Spleen (tissue), 11 donors: ENCODE measurements around the gene ACO2. TPM values are rescaled to one million over a fixed set of nuclear protein-coding genes. Genes with fewer than 3 reads are reported as not detected.
"Not testable (repeated sequence)": the region's sequence is repeated elsewhere in the genome, so short reads cannot be mapped to it uniquely, and the experiment has no call there.

Source experiments
- DNase-seq: peaks from one replicate; pipeline ENCODE4 v3.0.0-alpha.2; 2020
- H3K27ac ChIP-seq, 8 donors: fragments of 200-600 bp; sonication (generic) in 7 of 8; 1 replicate in 4 of 8; 2 replicates in 4 of 8; pipeline versions ENCODE4 v1.5.0 to v1.8.0; 2016 to 2021; ENCODE audit warnings: inconsistent platforms in 4 of 8, mild to moderate bottlenecking in 4 of 8, moderate library complexity in 1 of 8
- H3K27me3 ChIP-seq, 7 donors: fragments of 200-600 bp; sonication (generic) in 6 of 7; replicated peaks in 1 of 7; 1 replicate in 4 of 7; 2 replicates in 3 of 7; pipeline versions ENCODE4 v1.5.0 to v1.8.0; 2016 to 2021; ENCODE audit warnings: inconsistent platforms in 3 of 7, mild to moderate bottlenecking in 1 of 7
- H3K36me3 ChIP-seq, 6 donors: fragments of 200-600 bp; sonication (generic) in 5 of 6; 1 replicate in 4 of 6; 2 replicates in 2 of 6; pipeline versions ENCODE4 v1.5.0 to v1.8.0; 2016 to 2021; ENCODE audit warnings: inconsistent platforms in 2 of 6
- H3K4me1 ChIP-seq, 6 donors: fragments of 200-600 bp; sonication (generic) in 5 of 6; 1 replicate in 3 of 6; 2 replicates in 3 of 6; pipeline versions ENCODE4 v1.5.0 to v1.8.0; 2016 to 2021; ENCODE audit warnings: inconsistent platforms in 3 of 6
- H3K4me3 ChIP-seq, 8 donors: fragments of 200-600 bp; sonication (generic) in 7 of 8; 1 replicate in 4 of 8; 2 replicates in 4 of 8; pipeline versions ENCODE4 v1.5.0 to v1.8.0; 2016 to 2021; ENCODE audit warnings: inconsistent platforms in 4 of 8, mild to moderate bottlenecking in 4 of 8, moderate library complexity in 2 of 8
- H3K9me3 ChIP-seq, 8 donors: fragments of 200-600 bp; sonication (generic) in 7 of 8; 1 replicate in 4 of 8; 2 replicates in 4 of 8; pipeline versions ENCODE4 v1.5.0 to v1.8.0; 2016 to 2021; ENCODE audit warnings: inconsistent platforms in 4 of 8
- CTCF ChIP-seq, 11 experiments: fragments of 200-600 bp in 7 of 11; fragments of 450-650 bp in 4 of 11; sonication (generic) in 4 of 11; IDR thresholded peaks in 8 of 11; conservative IDR thresholded peaks in 3 of 11; 1 replicate in 7 of 11; 2 replicates in 4 of 11; pipeline versions ENCODE4 v1.4.0 to v1.8.0; 2016 to 2021; ENCODE audit warnings: antibody characterized with exemption in 11 of 11, inconsistent platforms in 4 of 11, mild to moderate bottlenecking in 1 of 11
- POLR2A ChIP-seq, 3 donors: fragments of 450-650 bp; IDR thresholded peaks; one replicate each; pipeline ENCODE4 v1.5.1; 2017; ENCODE audit warnings: antibody characterized with exemption in 3 of 3, mild to moderate bottlenecking in 1 of 3
- POLR2AphosphoS5 ChIP-seq, 3 donors: sonication (generic); formaldehyde crosslinking; IDR thresholded peaks; one replicate each; pipeline ENCODE4 v1.5.1; 2017; ENCODE audit warnings: antibody characterized with exemption in 3 of 3
- WGBS, 5 donors: extraction: QIAGEN DNeasy Blood & Tissue Kit in 3 of 5; methylation state at CpG; one replicate each; pipeline versions ENCODE4 v1.1.5 to v1.1.7; 2013 to 2018; 5-methylcytosine and 5-hydroxymethylcytosine counted together
- intact Hi-C: fragments of 100-400 bp; cut with DNase I; formaldehyde crosslinking; loops from one replicate; pipeline ENCODE4 v1.15.0; 2023; ENCODE audit warnings: low total_unique reads
- polyA plus RNA-seq, 3 donors: library from polyadenylated mRNA; stranded (reverse); fragments of 200-250 nt; gene quantifications; one replicate each; pipeline ENCODE4 v1.2.1, GENCODE V29; 2013
- total RNA-seq, 7 donors: library from RNA; depleted of rRNA in 3 of 7; stranded (reverse); fragments of >200 nt in 3 of 7; fragmentation: NEBNext Ultra II Directional in 4 of 7; extraction: Animal tissue kit (Norgen Biotek cat#: 25700) in 4 of 7; gene quantifications; one replicate each; pipeline versions ENCODE4 v1.1.0 to v1.2.1, GENCODE V29; 2016 to 2021
- donor health status: healthy with polysubstance abuse.
- donor health status: DM: no; HTN: no; CAD: no; lungs with moderate emphysema.
- donor health status: DM: no; HTN: no; CAD: no.
- donor health status: Bipolar disorder and iron deficiency.
- donor health status: healthy.
- donor health status: DM: no; HTN: no; CAD: no.
- donor health status: DM: yes; HTN: yes; CAD: no.

ACO2 gene
- total and polyA plus RNA-seq, 10 donors, result 21.4 to 82.0 (median 67.2) TPM

GRCh38 chr22:41557401-41558240 is 88.7 kb downstream of the ACO2 start:
- H3K4me1 ChIP-seq, result peaks cover 0 to 4% (median 0%) of the 10 kb centered on the region in 6 donors
- peaks cover 0 to 66% (median 13%) of the 10 kb centered on the region in 7 donors for H3K27me3 ChIP-seq
- no peaks in the 10 kb centered on the region for H3K9me3 ChIP-seq
- 50 to 69% (median 56%) methylated on average over 19 of the region's 19 CpGs for WGBS, 5 donors
- no peak for DNase-seq
- no peak overlapping the region for H3K4me3 ChIP-seq
- H3K27ac ChIP-seq, result peak overlapping the region in 1 of 8 donors; percentile 3
- intact Hi-C loops, result no loop called here
- TF ChIP-seq CTCF (IDR thresholded peaks at IDR 0.05 in 8 of 11, conservative IDR thresholded peaks at IDR 0.05 in 3 of 11), result no peak
- no peak for TF ChIP-seq POLR2AphosphoS5 (IDR thresholded peaks at IDR 0.05)
- TF ChIP-seq POLR2A (IDR thresholded peaks at IDR 0.05), result no peak
- H3K36me3 ChIP-seq, result no peaks in the 10 kb centered on the region

- H3K27ac ChIP-seq, DNase-seq, H3K9me3 ChIP-seq, intact Hi-C loops, H3K36me3 ChIP-seq, H3K4me3 ChIP-seq, H3K4me1 ChIP-seq: not testable (repeated sequence)
- 89 to 94% (median 92%) methylated on average over 13 of the region's 13 CpGs for WGBS, 5 donors
- peaks cover 0 to 72% (median 13%) of the 10 kb centered on the region in 7 donors for H3K27me3 ChIP-seq
Observed at GRCh38 chr22:41558241-41558630, 89.3 kb downstream of the ACO2 start.

GRCh38 chr22:41560095-41560471 is 91.2 kb downstream of the ACO2 start:
- TF ChIP-seq POLR2AphosphoS5 (IDR thresholded peaks at IDR 0.05), result no peak
- TF ChIP-seq CTCF (IDR thresholded peaks at IDR 0.05 in 8 of 11, conservative IDR thresholded peaks at IDR 0.05 in 3 of 11), result no peak
- no peak for TF ChIP-seq POLR2A (IDR thresholded peaks at IDR 0.05)
- DNase-seq, result no peak
- WGBS, 5 donors, result 67 to 80% (median 73%) methylated on average over 6 of the region's 6 CpGs
- intact Hi-C loops, result no loop called here
- peaks cover 0 to 5% (median 0%) of the 10 kb centered on the region in 6 donors for H3K4me1 ChIP-seq
- no peak overlapping the region for H3K4me3 ChIP-seq
- no peaks in the 10 kb centered on the region for H3K9me3 ChIP-seq
- peaks cover 0 to 76% (median 13%) of the 10 kb centered on the region in 7 donors for H3K27me3 ChIP-seq
- H3K27ac ChIP-seq, result no peak overlapping the region
- H3K36me3 ChIP-seq, result no peaks in the 10 kb centered on the region

GRCh38 chr22:41561335-41561734 is 92.4 kb downstream of the ACO2 start:
- H3K27ac ChIP-seq, result no peak overlapping the region
- TF ChIP-seq CTCF (IDR thresholded peaks at IDR 0.05 in 8 of 11, conservative IDR thresholded peaks at IDR 0.05 in 3 of 11) (no peak), POLR2AphosphoS5 (IDR thresholded peaks at IDR 0.05) (no peak), POLR2A (IDR thresholded peaks at IDR 0.05) (no peak)
- H3K4me3 ChIP-seq, result no peak overlapping the region
- peaks cover 0 to 69% (median 13%) of the 10 kb centered on the region in 7 donors for H3K27me3 ChIP-seq
- H3K4me1 ChIP-seq, result peaks cover 0 to 5% (median 0%) of the 10 kb centered on the region in 6 donors
- WGBS, 5 donors, result 48 to 70% (median 59%) methylated on average over 8 to 10 of the region's 10 CpGs
- DNase-seq, result no peak
- H3K36me3 ChIP-seq, result no peaks in the 10 kb centered on the region
- intact Hi-C loops, result no loop called here
- no peaks in the 10 kb centered on the region for H3K9me3 ChIP-seq
